A549 (cell line): ENCODE measurements around the gene CCDC171. TPM values are rescaled to one million over a fixed set of nuclear protein-coding genes. Genes with fewer than 3 reads are reported as not detected.

Experiments
- ATAC-seq, 2 experiments: fragments of 200-7000 bp in 1 of 2; fragments of >200 bp in 1 of 2; cut with Nextera tagmentation in 1 of 2; cut with Tn5 transposase in 1 of 2; 3 replicates each; pipeline versions ENCODE4 v1.8.0 to v1.9.1; 2018 to 2020; ENCODE audit warnings: mild to moderate bottlenecking in 1 of 2, moderate library complexity in 1 of 2
- CTCF ChIA-PET: fragments of 300-600 bp; sonication (Branson Sonifier 250); formaldehyde crosslinking; extraction: SDS; loops from one replicate; lab custom pipeline; 2021; ENCODE audit warnings: antibody characterized with exemption, inconsistent platforms; lab: Yijun Ruan, JAX
- POLR2A ChIA-PET: fragments of 350-600 bp; formaldehyde crosslinking; extraction: SDS; loops from one replicate; lab custom pipeline; 2021; ENCODE audit warnings: antibody characterized with exemption, inconsistent platforms; lab: Yijun Ruan, JAX
- DNase-seq, 2 experiments: peaks; one replicate each; pipeline versions ENCODE4 v3.0.0 to v3.0.0-alpha.2; 2011 to 2016; ENCODE audit warnings: low read depth in 1 of 2, low spot score in 1 of 2
- FAIRE-seq: peaks from 2 replicates; lab custom pipeline; 2011; peaks lifted over from hg19 to GRCh38; lab: Jason Lieb, UNC
- H3K27ac ChIP-seq, 2 experiments: fragments of >200 bp; sonication (Bioruptor Twin); formaldehyde crosslinking; 3 replicates each; pipeline ENCODE4 v1.5.1; 2016 to 2017
- H3K4me1 ChIP-seq: fragments of >200 bp; sonication (Bioruptor Twin); formaldehyde crosslinking; 3 replicates; pipeline ENCODE4 v1.6.1; 2016
- H3K4me2 ChIP-seq: fragments of >200 bp; sonication (Bioruptor Twin); formaldehyde crosslinking; 3 replicates; pipeline ENCODE4 v1.6.1; 2016
- H3K4me3 ChIP-seq: fragments of >200 bp; sonication (Bioruptor Twin); formaldehyde crosslinking; 3 replicates; pipeline ENCODE4 v1.5.1; 2016
- H3K9me3 ChIP-seq: fragments of >200 bp; sonication (Bioruptor Twin); formaldehyde crosslinking; 3 replicates; pipeline ENCODE4 v1.6.1; 2016
- CBX2 ChIP-seq: fragments of 200-600 bp; sonication (generic); IDR thresholded peaks from 2 replicates; pipeline ENCODE4 v1.6.1; 2016; ENCODE audit warnings: low read depth, mild to moderate bottlenecking, borderline replicate concordance
- CEBPB ChIP-seq, 2 experiments: fragments of >200 bp in 1 of 2; sonication (Bioruptor Twin) in 1 of 2; formaldehyde crosslinking in 1 of 2; IDR thresholded peaks; 2 replicates each; pipeline ENCODE4 v1.6.1; 2012 to 2016
- EHF ChIP-seq: fragments of 250-450 bp; sonication (Bioruptor Pico); IDR thresholded peaks from 2 replicates; pipeline ENCODE4 v1.5.0; 2020; ENCODE audit warnings: mild to moderate bottlenecking
- ESRRA ChIP-seq: fragments of 150-350 bp; IDR thresholded peaks from 2 replicates; pipeline ENCODE4 v1.6.1; 2014; ENCODE audit warnings: mild to moderate bottlenecking, low read length, borderline replicate concordance
- FOSL2 ChIP-seq, 2 experiments: fragments of 450-650 bp in 1 of 2; fragments of >200 bp in 1 of 2; sonication (Bioruptor Twin) in 1 of 2; formaldehyde crosslinking; IDR thresholded peaks; 2 replicates each; pipeline versions ENCODE4 v1.5.0 to v1.6.1; 2016 to 2020; ENCODE audit warnings: mild to moderate bottlenecking in 1 of 2, moderate library complexity in 1 of 2
- FOXS1 ChIP-seq: fragments of 250-450 bp; sonication (Bioruptor Pico); IDR thresholded peaks from 2 replicates; pipeline ENCODE4 v1.5.0; 2020; ENCODE audit warnings: mild to moderate bottlenecking, moderate library complexity
- HOXA7 ChIP-seq: fragments of 250-450 bp; sonication (Bioruptor Pico); IDR thresholded peaks from 2 replicates; pipeline ENCODE4 v1.5.0; 2020; ENCODE audit warnings: mild to moderate bottlenecking, moderate library complexity
- HOXB13 ChIP-seq: fragments of 250-450 bp; sonication (Bioruptor Pico); IDR thresholded peaks from 2 replicates; pipeline ENCODE4 v1.5.0; 2020; ENCODE audit warnings: low read depth, mild to moderate bottlenecking, moderate library complexity
- JUN ChIP-seq, 2 experiments: fragments of >200 bp; sonication (Bioruptor Twin); formaldehyde crosslinking; IDR thresholded peaks; 2 replicates in 1 of 2; 3 replicates in 1 of 2; pipeline ENCODE4 v1.6.1; 2016 to 2017
- JUNB ChIP-seq: fragments of >200 bp; sonication (Bioruptor Twin); formaldehyde crosslinking; IDR thresholded peaks from 2 replicates; pipeline ENCODE4 v1.6.1; 2016
- MAZ ChIP-seq: fragments of 150-350 bp; IDR thresholded peaks from 2 replicates; pipeline ENCODE4 v1.6.1; 2014; ENCODE audit warnings: antibody characterized with exemption, low read depth, low read length, borderline replicate concordance
- MYC ChIP-seq: IDR thresholded peaks from 2 replicates; pipeline ENCODE4 v1.6.1; 2012; ENCODE audit warnings: mild to moderate bottlenecking, inconsistent platforms, low read length, improper control_type of control experiment, borderline replicate concordance
- NPAS2 ChIP-seq: fragments of 250-450 bp; sonication (Bioruptor Pico); IDR thresholded peaks from 2 replicates; pipeline ENCODE4 v1.8.0; 2022; ENCODE audit warnings: mild to moderate bottlenecking, moderate library complexity, borderline replicate concordance
- POLR2A ChIP-seq: IDR thresholded peaks from 2 replicates; pipeline ENCODE4 v1.6.1; 2012; ENCODE audit warnings: mild to moderate bottlenecking, low read length
- RAD21 ChIP-seq, 2 experiments: fragments of >200 bp in 1 of 2; sonication (Bioruptor Twin) in 1 of 2; formaldehyde crosslinking in 1 of 2; IDR thresholded peaks in 1 of 2; conservative IDR thresholded peaks in 1 of 2; 2 replicates in 1 of 2; 3 replicates in 1 of 2; pipeline ENCODE4 v1.6.1; 2012 to 2018; ENCODE audit warnings: inconsistent platforms in 1 of 2
- RARB ChIP-seq: fragments of 250-450 bp; sonication (Bioruptor Pico); IDR thresholded peaks from 2 replicates; pipeline ENCODE4 v1.8.0; 2021; ENCODE audit warnings: mild to moderate bottlenecking, moderate library complexity
- RNF2 ChIP-seq: fragments of 200-600 bp; sonication (generic); IDR thresholded peaks from 2 replicates; pipeline ENCODE4 v1.6.1; 2016; ENCODE audit warnings: low read depth, mild to moderate bottlenecking, antibody characterized with exemption, moderate library complexity, borderline replicate concordance
- SMC3 ChIP-seq: fragments of >200 bp; sonication (Bioruptor Twin); formaldehyde crosslinking; IDR thresholded peaks from 3 replicates; pipeline ENCODE4 v1.6.1; 2018; ENCODE audit warnings: inconsistent platforms
- TFCP2L1 ChIP-seq: fragments of 250-450 bp; sonication (Bioruptor Pico); IDR thresholded peaks from 2 replicates; pipeline ENCODE4 v1.5.0; 2021; ENCODE audit warnings: mild to moderate bottlenecking
- TP53 ChIP-seq: fragments of 250-450 bp; sonication (Bioruptor Pico); IDR thresholded peaks from 2 replicates; pipeline ENCODE4 v1.5.0; 2021; ENCODE audit warnings: mild to moderate bottlenecking, moderate library complexity
- WGBS: methylation state at CpG from one replicate; pipeline ENCODE4 v1.1.6; 2017; ENCODE audit errors: missing lambda C conversion rate; 5-methylcytosine and 5-hydroxymethylcytosine counted together
- polyA plus RNA-seq, 4 experiments: library from polyadenylated mRNA; depleted of rRNA in 3 of 4; stranded (reverse); fragments of >200 nt; fragmentation: RNase III in 1 of 4; extraction: RNeasy Plus Mini Kit Qiagen cat#74134 plus additional on column Dnase treatment in 1 of 4; gene quantifications; 2 replicates in 3 of 4; 3 replicates in 1 of 4; pipeline ENCODE4 v1.2.3, GENCODE V29; 2011 to 2017
- TF ChIP-seq, protein P1 (sequence below): fragments of >200 bp; sonication (Bioruptor Twin); formaldehyde crosslinking; IDR thresholded peaks from 2 replicates; pipeline ENCODE4 v1.6.1; 2016
- TF ChIP-seq, protein P2 (sequence below): fragments of 250-450 bp; sonication (Bioruptor Pico); IDR thresholded peaks from 2 replicates; pipeline ENCODE4 v1.5.0; 2021; ENCODE audit warnings: mild to moderate bottlenecking, moderate library complexity, borderline replicate concordance
- TF ChIP-seq, protein P3 (sequence below): fragments of 250-450 bp; sonication (Bioruptor Pico); IDR thresholded peaks from 2 replicates; pipeline ENCODE4 v1.5.0; 2020; ENCODE audit warnings: low read depth, mild to moderate bottlenecking, moderate library complexity
- TF ChIP-seq, protein P4 (sequence below): fragments of >200 bp; sonication (Bioruptor Twin); formaldehyde crosslinking; IDR thresholded peaks from 3 replicates; pipeline ENCODE4 v1.6.1; 2016
- TF ChIP-seq, protein P5 (sequence below): fragments of 450-650 bp; IDR thresholded peaks from 2 replicates; pipeline ENCODE4 v1.6.1; 2014; ENCODE audit warnings: antibody characterized with exemption
- TF ChIP-seq, protein P6 (sequence below): IDR thresholded peaks from 2 replicates; pipeline ENCODE4 v1.6.1; 2012
- TF ChIP-seq, protein P7 (sequence below): IDR thresholded peaks from 2 replicates; pipeline ENCODE4 v1.6.1; 2012
- TF ChIP-seq, protein P8 (sequence below): IDR thresholded peaks from 2 replicates; pipeline ENCODE4 v1.6.1; 2012; ENCODE audit warnings: low read depth, borderline replicate concordance

Gene CCDC171
- polyA plus RNA-seq, 2 of the 4 experiments (the other 2 are of a cell fraction) = 0.88 to 1.3 TPM

DNA sequence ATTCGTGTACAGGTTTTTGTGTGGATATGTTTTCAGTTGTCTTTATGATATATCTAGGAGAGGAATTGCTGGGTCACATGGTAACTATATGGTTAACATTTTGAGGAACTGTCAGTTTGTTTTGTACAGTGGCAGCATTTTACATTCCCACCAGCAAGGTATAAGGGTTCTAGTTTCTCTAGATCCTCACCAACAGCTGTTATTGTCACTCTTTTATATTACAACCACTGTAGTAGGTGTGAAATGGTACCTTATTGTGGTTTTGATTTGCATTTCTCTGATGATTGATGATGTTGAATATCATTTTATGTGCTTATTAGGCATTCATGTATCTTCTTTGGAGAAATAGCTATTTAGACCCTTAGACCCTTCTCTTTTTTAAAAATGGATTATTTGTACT is 82.9 kb downstream of the CCDC171 start:
- CTCF ChIA-PET = no interaction called here
- FAIRE-seq = no peak

DNA sequence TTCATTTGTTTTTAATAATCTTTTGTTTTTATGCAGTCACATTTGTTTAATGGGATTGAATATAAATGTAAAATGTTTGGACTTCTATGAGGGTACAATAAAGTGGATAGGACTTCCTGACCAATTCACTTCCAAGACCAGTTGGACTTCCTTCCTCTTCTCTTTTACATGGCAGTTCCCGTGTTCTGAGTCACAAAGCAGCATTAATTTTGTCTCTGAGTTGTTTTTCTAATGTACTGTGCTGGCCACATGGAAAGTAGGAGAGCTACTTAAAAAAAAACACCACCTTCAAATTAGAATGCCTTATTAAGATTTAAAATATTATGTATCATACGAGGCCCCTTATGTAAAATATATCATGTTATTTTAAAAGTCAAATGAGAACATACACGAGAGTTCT is 87.3 kb downstream of the CCDC171 start:
- Histone ChIP-seq H3K4me1 (no peaks in the 10 kb centered on the region), H3K4me2 (no peak overlapping the region), H3K27ac (no peak overlapping the region), H3K9me3 (0 out of 3 replicates have a peak, but pooled peaks cover under 1% of the 10 kb centered on the region), H3K4me3 (no peak overlapping the region)
- ATAC-seq (no peak), FAIRE-seq (no peak), DNase-seq (no peak)
- 24% methylated on average over 3 of the region's 3 CpGs for WGBS
- POLR2A ChIA-PET = no interaction called here
- TF ChIP-seq RNF2 = no peak
- TF ChIP-seq, protein P1, sequence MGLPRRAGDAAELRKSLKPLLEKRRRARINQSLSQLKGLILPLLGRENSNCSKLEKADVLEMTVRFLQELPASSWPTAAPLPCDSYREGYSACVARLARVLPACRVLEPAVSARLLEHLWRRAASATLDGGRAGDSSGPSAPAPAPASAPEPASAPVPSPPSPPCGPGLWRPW = no peak
- TF ChIP-seq POLR2A = no peak
- no peak for TF ChIP-seq MYC
- TF ChIP-seq, protein P2, sequence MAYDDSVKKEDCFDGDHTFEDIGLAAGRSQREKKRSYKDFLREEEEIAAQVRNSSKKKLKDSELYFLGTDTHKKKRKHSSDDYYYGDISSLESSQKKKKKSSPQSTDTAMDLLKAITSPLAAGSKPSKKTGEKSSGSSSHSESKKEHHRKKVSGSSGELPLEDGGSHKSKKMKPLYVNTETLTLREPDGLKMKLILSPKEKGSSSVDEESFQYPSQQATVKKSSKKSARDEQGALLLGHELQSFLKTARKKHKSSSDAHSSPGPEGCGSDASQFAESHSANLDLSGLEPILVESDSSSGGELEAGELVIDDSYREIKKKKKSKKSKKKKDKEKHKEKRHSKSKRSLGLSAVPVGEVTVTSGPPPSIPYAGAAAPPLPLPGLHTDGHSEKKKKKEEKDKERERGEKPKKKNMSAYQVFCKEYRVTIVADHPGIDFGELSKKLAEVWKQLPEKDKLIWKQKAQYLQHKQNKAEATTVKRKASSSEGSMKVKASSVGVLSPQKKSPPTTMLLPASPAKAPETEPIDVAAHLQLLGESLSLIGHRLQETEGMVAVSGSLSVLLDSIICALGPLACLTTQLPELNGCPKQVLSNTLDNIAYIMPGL (CRISPR knock-in tag) = no peak
- no peak for TF ChIP-seq CEBPB (IDR thresholded peaks at IDR 0.05)
- TF ChIP-seq JUN (IDR thresholded peaks at IDR 0.05) = no peak
- no peak for TF ChIP-seq SMC3
- no peak for TF ChIP-seq RARB (CRISPR knock-in tag)
- TF ChIP-seq, protein P3, sequence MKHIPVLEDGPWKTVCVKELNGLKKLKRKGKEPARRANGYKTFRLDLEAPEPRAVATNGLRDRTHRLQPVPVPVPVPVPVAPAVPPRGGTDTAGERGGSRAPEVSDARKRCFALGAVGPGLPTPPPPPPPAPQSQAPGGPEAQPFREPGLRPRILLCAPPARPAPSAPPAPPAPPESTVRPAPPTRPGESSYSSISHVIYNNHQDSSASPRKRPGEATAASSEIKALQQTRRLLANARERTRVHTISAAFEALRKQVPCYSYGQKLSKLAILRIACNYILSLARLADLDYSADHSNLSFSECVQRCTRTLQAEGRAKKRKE (CRISPR knock-in tag) = no peak
- no peak for TF ChIP-seq CBX2
- no peak for TF ChIP-seq ESRRA
- TF ChIP-seq, protein P4, sequence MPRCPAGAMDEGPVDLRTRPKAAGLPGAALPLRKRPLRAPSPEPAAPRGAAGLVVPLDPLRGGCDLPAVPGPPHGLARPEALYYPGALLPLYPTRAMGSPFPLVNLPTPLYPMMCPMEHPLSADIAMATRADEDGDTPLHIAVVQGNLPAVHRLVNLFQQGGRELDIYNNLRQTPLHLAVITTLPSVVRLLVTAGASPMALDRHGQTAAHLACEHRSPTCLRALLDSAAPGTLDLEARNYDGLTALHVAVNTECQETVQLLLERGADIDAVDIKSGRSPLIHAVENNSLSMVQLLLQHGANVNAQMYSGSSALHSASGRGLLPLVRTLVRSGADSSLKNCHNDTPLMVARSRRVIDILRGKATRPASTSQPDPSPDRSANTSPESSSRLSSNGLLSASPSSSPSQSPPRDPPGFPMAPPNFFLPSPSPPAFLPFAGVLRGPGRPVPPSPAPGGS = no peak
- TF ChIP-seq, all 56 proteins: peak for 0
- CTCF ChIA-PET = no interaction called here

More for the DNA sequence above, 82.9 kb downstream of the CCDC171 start:
- TF ChIP-seq HOXB13 (CRISPR knock-in tag) (no peak), HOXA7 (CRISPR knock-in tag) (no peak), MAZ (no peak), ESRRA (no peak), EHF (no peak), POLR2A (no peak), FOXS1 (no peak), TFCP2L1 (CRISPR knock-in tag) (no peak), JUN (IDR thresholded peaks at IDR 0.05) (no peak), NPAS2 (CRISPR knock-in tag) (no peak), RAD21 (conservative IDR thresholded peaks at IDR 0.05 in 1 of 2, IDR thresholded peaks at IDR 0.05 in 1 of 2) (no peak), TP53 (CRISPR knock-in tag) (no peak), FOSL2 (IDR thresholded peaks at IDR 0.05) (no peak), FOSL2 (CRISPR knock-in tag; IDR thresholded peaks at IDR 0.05) (no peak), JUNB (no peak)
- TF ChIP-seq, protein P5, sequence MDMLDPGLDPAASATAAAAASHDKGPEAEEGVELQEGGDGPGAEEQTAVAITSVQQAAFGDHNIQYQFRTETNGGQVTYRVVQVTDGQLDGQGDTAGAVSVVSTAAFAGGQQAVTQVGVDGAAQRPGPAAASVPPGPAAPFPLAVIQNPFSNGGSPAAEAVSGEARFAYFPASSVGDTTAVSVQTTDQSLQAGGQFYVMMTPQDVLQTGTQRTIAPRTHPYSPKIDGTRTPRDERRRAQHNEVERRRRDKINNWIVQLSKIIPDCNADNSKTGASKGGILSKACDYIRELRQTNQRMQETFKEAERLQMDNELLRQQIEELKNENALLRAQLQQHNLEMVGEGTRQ = no peak
- TF ChIP-seq, protein P6, sequence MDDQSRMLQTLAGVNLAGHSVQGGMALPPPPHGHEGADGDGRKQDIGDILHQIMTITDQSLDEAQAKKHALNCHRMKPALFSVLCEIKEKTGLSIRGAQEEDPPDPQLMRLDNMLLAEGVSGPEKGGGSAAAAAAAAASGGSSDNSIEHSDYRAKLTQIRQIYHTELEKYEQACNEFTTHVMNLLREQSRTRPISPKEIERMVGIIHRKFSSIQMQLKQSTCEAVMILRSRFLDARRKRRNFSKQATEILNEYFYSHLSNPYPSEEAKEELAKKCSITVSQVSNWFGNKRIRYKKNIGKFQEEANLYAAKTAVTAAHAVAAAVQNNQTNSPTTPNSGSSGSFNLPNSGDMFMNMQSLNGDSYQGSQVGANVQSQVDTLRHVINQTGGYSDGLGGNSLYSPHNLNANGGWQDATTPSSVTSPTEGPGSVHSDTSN = no peak
- TF ChIP-seq, protein P3 (CRISPR knock-in tag) = no peak
- TF ChIP-seq, protein P7, sequence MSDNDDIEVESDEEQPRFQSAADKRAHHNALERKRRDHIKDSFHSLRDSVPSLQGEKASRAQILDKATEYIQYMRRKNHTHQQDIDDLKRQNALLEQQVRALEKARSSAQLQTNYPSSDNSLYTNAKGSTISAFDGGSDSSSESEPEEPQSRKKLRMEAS = no peak
- TF ChIP-seq, protein P8, sequence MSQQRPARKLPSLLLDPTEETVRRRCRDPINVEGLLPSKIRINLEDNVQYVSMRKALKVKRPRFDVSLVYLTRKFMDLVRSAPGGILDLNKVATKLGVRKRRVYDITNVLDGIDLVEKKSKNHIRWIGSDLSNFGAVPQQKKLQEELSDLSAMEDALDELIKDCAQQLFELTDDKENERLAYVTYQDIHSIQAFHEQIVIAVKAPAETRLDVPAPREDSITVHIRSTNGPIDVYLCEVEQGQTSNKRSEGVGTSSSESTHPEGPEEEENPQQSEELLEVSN = no peak
- TF ChIP-seq, protein P4 = no peak
- 31% methylated on average over 1 of the region's 1 CpG for WGBS
- Histone ChIP-seq H3K27ac (no peak overlapping the region), H3K9me3 (no peaks in the 10 kb centered on the region), H3K4me3 (no peak overlapping the region), H3K4me1 (no peaks in the 10 kb centered on the region), H3K4me2 (no peak overlapping the region)
- DNase-seq (no peak), ATAC-seq (no peak)
- POLR2A ChIA-PET = no interaction called here
